Activated naive CD4-positive, alpha-beta T cell treated with Interleukin-2 at 50 U/mL for 16 hours (primary cell): ENCODE data around the gene LRCH1.

Experiments
- DNase-seq: peaks from one replicate; pipeline ENCODE4 v3.0.0-alpha.2; 2020

LRCH1 gene

GRCh38 chr13:46535825-46536224 lies 17.1 kb upstream of the LRCH1 start:
- no peak for DNase-seq

- no peak for DNase-seq
These were observed 16.6 kb upstream of the LRCH1 start for GRCh38 chr13:46536341-46536740.

- DNase-seq = no peak
These were observed 13.7 kb upstream of the LRCH1 start for GRCh38 chr13:46539231-46539630.

GRCh38 chr13:46541210-46541609 lies 11.8 kb upstream of the LRCH1 start:
- DNase-seq = no peak

GRCh38 chr13:46542833-46543232 lies 10.1 kb upstream of the LRCH1 start:
- DNase-seq = no peak

GRCh38 chr13:46543287-46543686 lies 9.7 kb upstream of the LRCH1 start:
- no peak for DNase-seq

GRCh38 chr13:46544208-46544607 lies 8.8 kb upstream of the LRCH1 start:
- DNase-seq = no peak

GRCh38 chr13:46544811-46545210 lies 8.2 kb upstream of the LRCH1 start:
- DNase-seq = no peak

GRCh38 chr13:46546084-46546768 lies 6.7 kb upstream of the LRCH1 start:
- no peak for DNase-seq

GRCh38 chr13:46550822-46551221 lies 2.1 kb upstream of the LRCH1 start:
- no peak for DNase-seq

- DNase-seq = peak; percentile 68
These were observed 1.3 kb upstream of the LRCH1 start for GRCh38 chr13:46551410-46552302.

- DNase-seq = no peak
These were observed 677 bp upstream of the LRCH1 start for GRCh38 chr13:46552303-46552682.

GRCh38 chr13:46553521-46553885 lies 533 bp downstream of the LRCH1 start:
- peak; percentile 26 for DNase-seq

- DNase-seq = peak; percentile 72
These were observed 1.2 kb downstream of the LRCH1 start for GRCh38 chr13:46553886-46554858.

- DNase-seq = no peak
These were observed 2.0 kb downstream of the LRCH1 start for GRCh38 chr13:46554951-46555350.

- no peak for DNase-seq
These were observed 2.9 kb downstream of the LRCH1 start for GRCh38 chr13:46555722-46556417.

- DNase-seq = no peak
These were observed 3.4 kb downstream of the LRCH1 start for GRCh38 chr13:46556418-46556779.

GRCh38 chr13:46559272-46559805 lies 6.4 kb downstream of the LRCH1 start:
- no peak for DNase-seq

GRCh38 chr13:46560778-46561177 lies 7.8 kb downstream of the LRCH1 start:
- DNase-seq = no peak

GRCh38 chr13:46561286-46561685 lies 8.3 kb downstream of the LRCH1 start:
- no peak for DNase-seq

GRCh38 chr13:46561691-46562090 lies 8.7 kb downstream of the LRCH1 start:
- no peak for DNase-seq

GRCh38 chr13:46562152-46562551 lies 9.2 kb downstream of the LRCH1 start:
- no peak for DNase-seq
